ENCODE measurements around the gene SBK1.
"Not testable (repeated sequence)": the region's sequence is repeated elsewhere in the genome, so short reads cannot be mapped to it uniquely, and the experiment has no call there.

Gene SBK1

DNA sequence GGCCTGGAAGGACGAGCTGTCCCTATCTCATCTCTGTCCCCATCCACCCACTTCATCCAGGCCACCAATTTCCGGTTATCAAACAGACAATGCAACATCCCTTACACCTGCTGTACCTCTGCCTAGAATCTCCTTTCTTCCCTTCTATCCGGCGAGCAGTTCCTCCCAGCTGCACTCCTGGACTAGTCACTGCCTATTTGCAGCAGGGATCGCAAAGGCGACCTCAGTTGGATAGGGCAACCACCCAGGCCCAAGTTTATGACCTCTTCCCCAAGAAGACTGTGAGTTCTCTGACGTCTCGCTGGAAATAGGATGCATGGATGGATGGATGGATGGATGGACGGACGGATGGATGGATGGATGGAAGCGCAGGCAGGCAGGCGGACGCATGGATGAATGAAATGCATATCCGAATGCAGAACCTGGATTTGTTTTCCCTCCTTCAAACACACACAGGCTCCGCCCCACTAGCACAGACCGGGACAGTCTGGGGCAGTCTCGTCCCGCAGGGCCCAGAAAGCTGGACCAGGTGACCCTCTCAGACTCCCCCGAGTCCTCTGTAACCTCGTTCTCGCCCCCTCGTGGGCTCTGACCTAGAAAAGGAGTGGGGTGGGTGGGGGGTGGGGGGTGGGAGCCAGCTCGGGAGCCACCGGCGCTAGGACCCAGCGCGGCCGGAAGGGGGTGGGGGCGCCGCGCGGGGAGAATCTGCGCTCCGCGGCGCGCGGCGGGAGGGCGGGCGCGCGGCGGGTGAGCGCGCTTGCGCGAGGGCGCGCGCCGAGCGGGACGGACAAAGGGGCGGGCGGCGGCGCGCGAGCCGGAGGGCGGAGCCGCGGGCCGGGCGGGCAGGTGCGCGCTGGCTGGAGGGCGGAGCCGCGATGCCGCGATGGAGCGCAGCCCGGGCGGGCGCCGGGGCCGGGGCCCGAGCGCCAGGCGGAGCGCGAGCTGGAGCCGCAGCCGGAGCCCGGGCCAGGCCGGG is at the start of gene SBK1:
Gene SBK1, plus strand, starts transcription at position 875 of the 976 bp plus-strand sequence. CDS start 24,867 bp downstream, outside the sequence.
- peak; percentile 81 for DNase-seq

DNA sequence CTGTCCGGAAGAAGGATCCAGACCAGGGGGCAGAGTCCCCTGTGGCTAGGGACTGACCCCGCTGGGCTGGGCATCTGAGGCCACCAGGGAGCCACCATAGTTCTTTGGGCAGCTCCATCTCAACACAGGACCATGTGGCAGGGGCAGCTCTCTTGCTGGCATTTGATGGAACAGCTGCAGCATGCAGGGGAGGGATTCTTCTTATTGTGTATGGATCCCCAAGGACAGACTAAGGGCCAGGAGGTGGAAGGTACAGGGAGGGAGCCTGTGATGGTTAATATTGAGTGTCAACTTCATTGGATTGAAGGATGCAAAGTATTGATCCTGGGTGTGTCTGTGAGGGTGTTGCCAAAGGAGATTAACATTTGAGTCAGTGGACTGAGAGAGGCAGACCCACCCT is 42.8 kb upstream of the SBK1 start:
- DNase-seq = not testable (repeated sequence)

DNA sequence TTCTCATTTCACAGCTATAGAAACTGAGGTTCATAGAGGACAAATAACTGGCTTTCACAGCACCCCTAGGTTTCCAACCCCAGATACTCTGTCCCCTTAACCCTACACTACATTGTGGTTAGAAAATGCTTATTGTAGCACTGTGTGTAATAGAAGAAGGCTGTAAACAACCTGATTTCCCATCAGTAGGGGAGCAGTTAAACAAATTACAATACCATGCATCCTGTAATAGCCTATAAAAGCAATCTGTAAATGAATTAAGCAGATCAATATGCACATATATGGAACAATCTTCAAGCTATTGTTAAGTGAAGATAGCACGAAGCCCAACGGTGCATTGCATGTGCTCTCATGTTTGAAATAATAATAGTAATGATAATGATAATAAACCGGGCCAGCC is 41.3 kb upstream of the SBK1 start:
- DNase-seq = no peak

DNA sequence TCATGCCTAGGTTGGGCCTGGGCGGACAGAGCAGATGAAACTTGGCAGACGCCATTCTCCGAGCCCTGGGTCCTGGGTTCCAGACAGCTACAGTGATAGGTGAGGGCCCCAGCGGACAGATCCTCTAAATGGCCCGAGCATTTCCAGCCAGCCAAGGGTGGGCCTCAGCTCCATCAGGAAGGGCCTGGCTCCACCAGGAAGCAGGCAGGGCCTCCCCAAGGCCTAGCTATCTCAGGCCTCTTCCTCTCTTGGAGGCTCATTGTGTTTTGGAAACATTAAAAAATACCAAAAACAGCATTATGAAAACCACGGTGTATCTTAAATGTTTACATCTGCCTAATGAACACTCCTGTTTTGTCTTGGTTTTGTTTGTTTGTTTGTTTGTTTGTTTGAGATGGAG is 38.2 kb upstream of the SBK1 start:
- DNase-seq = no peak

DNA sequence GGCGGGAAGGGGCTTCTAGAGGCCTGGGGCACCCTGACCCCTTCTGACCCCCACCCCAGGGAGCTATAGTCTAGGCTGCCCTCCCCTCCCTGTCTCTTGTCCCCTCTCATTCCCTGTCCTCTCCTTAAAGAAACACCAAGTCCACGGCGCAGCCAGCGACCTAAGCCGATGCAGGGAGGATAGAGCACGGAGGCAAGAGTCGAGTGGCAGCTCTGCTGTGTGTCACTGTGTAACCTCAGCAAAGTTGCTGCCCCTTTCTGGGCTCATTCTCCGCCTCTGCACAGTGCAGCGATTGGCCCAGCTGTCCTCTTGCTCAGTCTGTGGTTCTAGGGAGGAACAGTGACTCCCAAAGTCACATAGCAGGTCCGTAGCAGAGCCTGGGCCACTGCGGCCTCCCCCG is 36.5 kb upstream of the SBK1 start:
- DNase-seq = no peak

DNA sequence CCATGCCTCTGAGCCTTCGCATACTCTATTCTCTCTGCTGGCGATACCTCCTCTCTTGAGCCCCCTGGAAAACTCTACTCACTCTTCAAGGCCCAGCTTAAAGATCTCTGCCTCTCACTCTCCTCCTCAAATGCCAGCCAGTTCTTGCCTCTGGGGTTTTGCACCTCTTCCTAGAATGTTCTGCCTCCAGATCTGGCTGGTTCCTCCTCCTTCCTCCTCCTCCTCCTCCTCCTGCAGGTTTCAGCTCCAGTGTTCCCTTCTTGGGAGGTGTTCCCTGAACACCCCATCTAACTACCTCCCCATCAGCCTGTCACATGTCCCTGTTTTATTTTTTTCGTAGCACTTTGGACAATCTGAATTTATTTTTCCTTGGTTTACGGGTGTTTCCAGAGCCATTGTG is 35.1 kb upstream of the SBK1 start:
- DNase-seq = no peak

DNA sequence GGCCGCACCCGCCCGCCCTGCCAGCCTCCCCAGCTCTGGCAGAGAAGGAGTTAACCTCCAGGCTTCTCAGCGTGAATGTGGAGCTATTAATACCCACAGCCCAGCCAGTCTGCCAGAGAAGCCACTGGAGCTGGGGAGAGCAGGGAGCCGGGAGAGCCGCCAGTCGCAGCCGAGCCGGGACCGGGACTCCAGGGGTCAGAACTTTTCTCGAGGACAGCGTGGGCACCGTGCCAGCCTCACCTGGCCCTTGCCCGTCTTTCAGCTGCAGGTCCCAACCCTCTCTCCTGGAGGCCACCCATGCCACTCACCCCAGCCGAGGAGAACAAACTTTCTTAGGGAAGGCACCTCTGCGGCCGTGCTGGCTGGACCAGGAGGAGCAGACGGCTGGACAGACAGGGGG is 33.8 kb upstream of the SBK1 start:
- DNase-seq = no peak

DNA sequence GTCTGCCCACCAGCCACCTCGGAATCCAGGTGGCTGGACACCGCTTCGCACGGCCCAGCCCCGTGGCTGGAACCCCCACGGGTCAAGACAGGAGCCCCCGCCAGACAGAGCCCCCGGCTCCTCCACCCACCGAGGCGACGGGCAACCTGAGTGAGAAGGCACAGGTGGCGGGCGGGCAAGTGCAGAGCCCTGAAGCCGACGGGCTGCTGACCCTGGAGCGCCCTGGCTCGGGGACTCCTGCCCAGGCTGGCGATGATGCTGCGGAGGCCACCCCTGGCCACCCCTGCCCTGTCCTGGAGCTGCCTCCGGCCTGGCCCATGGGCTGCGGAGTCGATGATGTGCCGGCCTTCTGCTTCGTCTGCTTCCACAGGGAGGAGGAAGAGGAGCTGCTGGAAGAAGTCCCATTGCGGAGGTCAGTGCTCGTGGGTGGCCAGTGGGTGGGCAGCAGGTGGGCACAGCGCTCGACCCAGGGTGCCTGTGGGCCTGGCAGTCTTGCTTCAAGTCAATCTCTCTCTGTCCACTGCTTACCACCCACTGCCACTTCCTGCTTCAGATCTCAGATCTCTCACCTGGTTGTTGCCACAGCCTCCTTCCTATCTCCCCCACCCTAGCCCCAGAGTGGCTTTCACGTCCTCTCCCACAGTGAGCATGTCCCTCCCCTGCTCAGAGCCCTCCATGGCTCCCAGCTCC is 33.1 kb upstream of the SBK1 start:
- DNase-seq = no peak

DNA sequence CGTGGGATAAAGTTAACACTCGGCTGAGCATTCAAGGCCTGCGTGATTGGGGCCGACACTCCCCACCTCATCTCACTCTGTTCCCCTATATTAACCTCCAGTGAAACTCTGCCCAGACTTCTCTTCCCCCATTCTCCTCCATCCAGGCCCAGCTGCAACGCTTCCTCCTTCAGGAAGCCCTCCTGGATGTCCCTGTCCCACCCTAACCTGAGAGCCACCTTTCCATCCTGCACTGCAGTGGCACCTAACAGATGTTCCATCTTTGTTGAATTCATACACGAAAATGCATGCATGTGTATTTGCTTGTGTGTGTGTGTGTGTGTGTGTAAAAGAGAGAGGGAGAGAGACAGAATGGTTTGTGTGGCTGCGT is 32.6 kb upstream of the SBK1 start:
- no peak for DNase-seq

DNA sequence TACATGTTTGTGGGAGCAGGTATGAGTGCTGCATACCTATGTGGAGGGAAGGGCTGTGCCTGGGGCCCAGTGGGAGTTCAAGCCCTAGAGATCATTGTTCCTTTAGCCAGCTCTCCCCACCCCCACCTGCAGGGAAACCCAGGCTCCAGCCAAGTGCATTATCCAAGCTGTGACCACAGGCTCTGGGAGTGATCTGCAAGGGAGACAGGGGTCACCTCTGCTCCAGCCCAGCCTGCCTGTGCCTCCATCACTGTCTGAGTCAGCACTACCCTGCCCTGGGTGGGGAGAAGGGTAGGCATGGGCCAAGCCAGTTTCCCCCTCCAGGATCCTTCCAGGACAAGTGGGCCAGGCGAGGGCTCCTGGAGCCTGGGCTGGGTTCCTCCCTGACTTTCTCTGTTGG is 32.1 kb upstream of the SBK1 start:
- no peak for DNase-seq

DNA sequence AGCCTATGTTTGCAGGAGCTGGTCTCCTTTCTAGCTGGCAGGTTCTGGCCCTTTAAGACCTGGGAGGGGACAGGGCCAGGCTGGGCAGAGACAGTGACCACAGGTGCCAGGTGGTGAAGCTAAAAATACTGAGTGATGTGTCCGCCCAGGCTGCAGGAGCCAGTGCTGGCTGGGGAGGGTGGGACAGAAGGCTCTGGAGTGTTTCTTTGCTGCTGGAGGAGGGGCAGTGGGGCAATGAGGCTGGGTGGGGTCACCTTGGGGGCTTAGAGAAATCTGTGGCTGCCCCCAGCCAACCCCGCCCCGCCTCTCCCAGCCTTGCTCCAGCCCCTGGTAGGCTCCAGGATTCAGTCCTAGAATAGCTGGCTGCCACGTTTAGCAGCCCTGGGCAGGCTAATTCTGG is 30.4 kb upstream of the SBK1 start:
- DNase-seq = no peak

DNA sequence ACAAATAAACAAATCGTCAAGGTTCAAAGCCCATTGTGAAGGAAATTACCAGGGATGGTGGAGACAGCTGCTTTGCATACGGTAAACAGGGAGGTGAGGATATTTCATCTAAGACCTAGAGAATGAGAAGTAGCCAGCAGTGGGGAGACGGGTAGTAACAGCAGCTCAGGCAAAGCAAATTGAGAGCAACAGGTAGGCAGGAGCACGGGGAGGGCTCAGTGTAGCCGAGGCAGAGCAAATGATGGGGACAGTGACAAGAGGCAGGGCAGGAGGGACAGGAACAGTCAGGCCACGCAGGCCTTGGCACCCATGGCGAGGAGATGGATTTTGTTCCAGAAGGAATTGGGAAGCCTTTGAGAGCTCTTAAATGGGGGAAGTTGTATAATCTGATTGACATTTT is 29.0 kb upstream of the SBK1 start:
- DNase-seq = no peak

DNA sequence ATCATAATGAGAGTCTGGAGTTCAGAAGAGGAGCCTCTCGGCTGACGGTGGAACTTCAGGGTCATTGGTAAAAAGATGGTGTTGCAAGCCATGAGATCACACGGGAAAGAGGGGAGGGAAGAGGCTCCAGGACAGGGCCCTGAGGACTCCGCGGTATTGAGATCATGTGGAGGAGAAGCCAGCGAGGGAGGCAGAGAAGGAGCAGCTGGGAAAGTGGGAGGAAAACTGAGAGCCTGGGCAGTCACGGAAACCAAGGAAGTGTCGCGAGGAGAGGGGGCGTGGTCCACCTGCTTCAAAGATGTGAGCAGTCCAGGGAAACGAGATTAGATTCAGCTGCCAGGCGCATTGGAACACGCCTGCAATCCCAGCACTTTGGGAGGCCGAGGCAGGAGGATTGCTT is 27.7 kb upstream of the SBK1 start:
- no peak for DNase-seq

DNA sequence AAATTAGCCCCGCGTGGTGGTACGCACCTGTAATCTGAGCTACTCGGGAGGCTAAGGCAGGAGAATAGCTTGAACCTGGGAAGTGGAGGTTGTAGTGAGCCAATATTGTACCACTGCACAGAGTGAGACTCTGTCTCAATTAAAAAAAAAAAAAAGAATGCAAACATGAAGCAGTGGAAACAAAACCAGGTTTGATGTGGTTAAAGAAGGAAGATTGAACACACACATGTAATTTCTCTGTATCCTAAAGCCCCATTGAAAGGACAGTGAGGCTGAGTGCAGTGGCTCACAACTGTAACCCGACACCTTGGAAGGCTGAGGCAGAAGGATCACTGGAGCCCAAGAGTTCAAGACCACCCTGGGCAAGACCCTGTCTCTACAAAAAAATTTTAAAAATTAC is 26.5 kb upstream of the SBK1 start:
- no peak for DNase-seq

DNA sequence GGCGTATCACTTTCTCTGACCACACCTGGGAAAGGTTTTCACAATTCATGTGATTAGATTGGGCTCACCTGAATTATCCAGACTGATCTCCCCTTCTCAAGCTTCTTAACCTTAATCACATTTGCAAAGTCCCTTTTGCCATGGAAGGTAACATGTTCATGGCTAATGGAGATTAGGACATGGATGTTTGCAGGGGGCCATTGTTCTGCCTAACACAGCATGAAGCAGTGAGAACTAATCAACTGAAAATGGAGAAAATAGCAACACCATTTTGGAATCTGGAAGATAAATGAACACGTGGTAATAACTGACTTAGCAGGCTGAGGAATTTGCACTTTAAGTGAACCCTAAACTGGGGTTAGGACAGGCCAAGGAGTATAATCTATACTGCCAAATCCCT is 25.0 kb upstream of the SBK1 start:
- DNase-seq = no peak

DNA sequence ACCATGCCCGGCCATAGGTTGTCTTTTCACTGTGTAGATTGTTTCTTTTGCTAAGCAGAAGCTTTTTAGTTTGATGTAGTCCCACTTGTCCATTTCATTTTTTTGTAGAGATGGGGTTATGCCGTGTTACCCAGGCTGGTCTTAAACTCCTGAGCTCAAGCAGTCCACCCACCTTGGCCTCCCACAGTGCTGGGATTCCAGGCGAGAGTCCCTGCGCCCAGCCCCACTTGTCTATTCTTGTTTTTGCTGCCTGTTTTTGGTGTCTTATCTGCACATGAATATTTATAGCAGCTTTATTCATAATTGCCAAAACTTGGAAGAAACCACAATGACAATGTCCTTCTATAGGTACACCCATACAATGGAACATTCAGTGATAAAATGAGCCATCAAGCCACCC is 18.8 kb upstream of the SBK1 start:
- DNase-seq = no peak

DNA sequence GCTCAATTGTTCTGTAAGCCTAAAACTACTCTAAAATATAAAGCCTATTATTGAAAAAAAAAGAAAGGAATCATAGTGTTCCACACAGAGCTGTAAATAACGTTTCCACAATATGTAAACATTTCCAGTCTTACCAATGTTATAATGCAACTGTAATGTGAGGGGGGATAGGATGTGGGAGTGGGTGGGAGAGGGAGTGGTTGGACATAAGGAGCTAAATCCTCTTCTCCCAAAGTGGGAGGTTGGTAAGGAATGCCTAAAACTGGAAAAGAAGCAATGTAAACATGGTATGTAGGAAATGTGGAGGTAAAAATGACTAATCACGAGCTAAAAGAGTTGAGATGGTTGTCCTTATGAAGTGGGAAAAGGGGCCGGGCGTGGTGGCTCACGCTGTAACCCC is 17.6 kb upstream of the SBK1 start:
- DNase-seq = no peak

DNA sequence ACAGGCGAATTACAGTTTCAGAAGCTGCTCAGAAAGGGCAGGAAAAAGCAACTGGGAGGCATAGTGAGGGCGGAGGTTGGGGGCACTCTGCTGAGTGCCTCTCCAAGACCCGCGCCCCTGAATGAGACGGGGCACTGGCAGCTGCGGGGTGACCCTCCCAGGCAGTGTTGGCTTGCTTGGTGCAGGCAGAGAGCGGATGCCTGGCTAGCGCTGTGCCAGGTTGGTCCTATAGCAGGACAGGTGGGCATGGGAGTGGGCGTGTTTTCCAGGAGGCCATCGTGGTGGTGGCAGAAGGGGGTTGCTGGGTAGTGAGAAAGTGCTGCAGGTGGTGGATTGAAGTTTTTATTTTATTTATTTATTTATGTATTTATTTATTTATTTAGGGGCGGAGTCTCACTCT is 16.0 kb upstream of the SBK1 start:
- DNase-seq = no peak

DNA sequence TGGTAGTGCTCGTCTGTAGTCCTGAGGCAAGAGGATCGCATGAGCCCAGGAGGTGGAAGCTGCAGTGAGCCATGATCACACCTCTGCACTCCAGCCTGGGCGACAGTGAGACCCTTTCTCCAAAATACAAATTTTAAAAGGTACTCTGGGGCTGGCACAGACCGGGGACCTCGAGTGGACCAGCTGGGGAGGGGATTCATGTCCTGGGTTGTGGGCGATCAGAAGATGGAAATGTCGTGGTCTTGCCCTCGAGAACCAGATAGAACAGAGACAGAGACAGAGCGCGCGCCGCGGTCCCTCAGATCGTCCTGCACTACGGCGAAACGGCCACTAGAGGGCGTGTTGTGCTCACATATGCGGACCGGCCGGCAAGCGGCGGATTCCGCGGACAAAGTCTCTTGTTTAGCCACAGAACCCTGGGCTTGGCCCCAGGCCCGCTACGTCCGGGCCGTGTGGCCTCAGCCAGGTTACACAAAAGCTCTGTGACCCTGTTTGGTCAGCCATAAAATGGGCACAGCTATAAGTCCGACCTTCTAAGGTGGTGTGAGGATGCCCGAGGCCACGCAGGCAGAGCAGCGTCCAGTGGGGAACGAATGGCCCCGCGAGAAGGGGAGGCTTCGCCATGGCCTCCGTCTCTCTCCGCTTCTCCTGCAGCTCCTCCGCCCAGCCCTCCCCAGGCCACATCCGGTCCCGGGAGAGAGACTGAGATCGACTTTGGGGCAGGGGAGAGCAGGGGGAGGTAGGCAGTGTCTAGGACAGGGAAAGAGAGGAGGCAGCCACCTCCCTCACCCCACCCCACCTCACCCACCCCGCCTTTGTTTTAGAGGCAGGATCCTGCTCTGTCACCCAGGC is 14.6 kb upstream of the SBK1 start:
- peak; percentile 73 for DNase-seq

DNA sequence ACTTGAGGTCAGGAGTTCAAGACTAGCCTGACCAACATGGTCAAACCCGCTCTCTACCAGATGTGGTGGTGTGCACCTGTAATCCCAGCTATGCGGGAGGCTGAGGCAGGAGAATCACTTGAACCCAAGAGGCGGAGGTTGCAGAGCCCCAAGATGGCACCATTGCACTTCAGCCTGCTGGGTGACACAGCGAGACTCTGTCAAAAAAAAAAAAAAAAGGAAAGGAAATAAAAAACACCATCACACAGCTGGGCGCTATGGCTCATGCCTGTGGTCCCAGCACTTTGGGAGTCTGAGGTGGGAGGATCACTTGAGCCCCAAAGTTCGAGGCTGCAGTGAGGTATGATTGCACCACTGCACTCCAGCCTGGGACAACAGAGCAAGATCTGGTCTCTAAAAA is 13.3 kb upstream of the SBK1 start:
- DNase-seq = no peak

DNA sequence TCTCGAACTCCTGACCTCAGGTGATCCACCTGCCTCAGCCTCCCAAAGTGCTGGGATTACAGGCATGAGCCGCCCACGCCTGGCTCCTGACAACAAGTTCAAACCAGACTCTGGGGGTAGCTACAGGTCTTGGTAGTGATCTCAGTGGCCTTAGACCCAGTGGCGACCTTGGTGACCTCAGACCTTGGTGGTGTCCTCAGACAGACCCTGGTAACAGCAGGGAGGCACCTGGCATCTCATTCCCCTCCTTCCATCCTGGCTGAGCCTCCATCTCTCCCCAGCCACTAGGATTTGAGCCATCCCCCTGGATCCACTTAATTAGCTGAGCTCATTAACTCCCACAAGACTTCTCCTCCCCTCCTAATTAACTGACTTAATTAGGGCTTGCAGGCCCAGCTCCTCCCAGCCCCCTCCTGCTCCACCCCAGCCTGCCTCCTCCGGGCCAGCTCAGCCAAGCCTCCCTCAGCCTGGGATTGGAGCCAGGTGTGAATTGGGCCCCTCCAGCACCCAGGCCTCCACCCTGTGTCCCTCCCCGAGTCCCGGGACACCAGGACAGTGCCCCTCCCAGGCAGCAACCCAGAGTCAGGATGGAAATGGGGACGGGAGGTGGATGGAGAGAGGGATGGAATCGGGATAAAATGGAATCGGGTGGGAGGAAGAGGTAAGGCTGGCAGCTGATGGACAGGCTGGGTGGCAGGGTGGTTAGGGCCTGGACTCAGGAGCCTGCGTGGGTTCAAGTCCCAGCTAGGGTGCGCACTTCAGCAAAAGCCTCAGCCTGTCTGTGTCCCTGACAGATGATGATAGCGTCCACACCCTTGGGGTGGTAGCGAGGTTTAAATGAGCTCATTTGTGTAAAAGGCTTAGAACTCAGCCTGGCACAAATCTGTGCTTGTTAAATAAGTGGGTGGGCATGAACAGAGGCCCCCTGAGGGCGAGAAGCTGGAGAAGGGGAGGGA is 11.2 kb upstream of the SBK1 start:
- DNase-seq = no peak

DNA sequence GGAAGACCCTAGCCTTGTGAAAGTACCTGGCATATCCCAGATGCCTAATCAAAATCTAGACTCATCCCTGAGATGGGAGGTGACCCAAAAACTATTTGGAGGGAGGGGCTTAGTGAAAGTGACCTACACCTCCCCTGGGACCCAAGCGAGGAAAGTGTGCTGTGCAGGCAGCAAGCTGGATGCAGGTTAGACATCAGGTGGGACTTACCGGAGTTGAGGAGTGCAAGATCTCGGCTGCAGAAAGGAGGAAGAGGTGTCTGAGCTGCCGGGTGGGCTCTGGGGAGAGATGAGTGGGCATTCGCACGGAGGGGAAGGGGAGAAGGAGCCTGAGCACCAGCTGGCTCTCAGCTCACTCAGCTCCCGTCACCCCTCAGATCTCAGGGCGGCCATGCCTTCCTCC is 10.3 kb upstream of the SBK1 start:
- no peak for DNase-seq

Measured in NCI-H1092 treated with DMSO at 0.1 percent for 48 hours (cell line).